Measurements from ENCODE around the gene SRBD1. TPM values are rescaled to one million over a fixed set of nuclear protein-coding genes. Genes with fewer than 3 reads are reported as not detected.

SRBD1 gene
- total RNA-seq, 1 donor from 2014 or later = 24.4 TPM

DNA sequence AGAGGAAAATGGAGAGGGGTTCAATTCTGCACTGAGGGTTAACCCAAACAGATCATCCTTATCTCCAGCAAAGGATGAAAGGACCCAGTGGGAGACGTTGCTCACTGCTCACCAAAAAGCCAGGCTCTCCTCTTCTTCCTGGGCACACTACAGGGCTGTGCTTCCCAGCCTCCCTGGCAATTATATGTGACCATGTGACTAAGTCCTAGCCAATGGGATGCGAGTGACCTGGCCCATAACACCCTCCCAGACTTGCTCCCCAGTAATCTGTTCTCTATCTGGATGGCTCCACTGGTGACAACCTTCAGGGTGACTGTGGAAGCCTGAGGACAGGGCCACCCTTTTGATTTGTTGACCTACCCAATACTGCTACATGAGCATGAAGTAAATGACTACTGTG lies 29.5 kb upstream of the SRBD1 start:
- intact Hi-C loops (cut with micrococcal nuclease) = loop anchor here (10.0 kb wide), 1 partner anchor 724 kb away; no protein-coding TSS in a partner anchor

DNA sequence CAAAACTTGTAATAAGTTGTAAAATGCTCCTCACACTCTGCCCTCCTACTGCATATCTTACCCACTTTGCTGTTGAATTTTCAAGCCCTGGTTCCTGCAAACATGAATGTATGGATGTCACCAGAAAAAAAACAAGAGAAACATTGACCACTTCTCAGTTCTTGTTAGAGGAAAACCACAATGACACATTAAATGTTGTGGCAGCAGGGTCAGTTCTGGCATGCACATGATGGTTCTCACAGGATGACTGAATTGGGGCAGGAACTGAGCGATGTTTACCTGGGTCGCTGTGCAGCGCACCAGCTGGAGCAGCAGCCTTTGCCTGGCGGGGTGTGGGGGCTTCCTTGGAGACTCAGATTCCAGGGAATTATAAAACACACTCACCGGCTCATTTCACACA lies 26.4 kb upstream of the SRBD1 start:
- intact Hi-C loops (cut with micrococcal nuclease) = no loop called here

DNA sequence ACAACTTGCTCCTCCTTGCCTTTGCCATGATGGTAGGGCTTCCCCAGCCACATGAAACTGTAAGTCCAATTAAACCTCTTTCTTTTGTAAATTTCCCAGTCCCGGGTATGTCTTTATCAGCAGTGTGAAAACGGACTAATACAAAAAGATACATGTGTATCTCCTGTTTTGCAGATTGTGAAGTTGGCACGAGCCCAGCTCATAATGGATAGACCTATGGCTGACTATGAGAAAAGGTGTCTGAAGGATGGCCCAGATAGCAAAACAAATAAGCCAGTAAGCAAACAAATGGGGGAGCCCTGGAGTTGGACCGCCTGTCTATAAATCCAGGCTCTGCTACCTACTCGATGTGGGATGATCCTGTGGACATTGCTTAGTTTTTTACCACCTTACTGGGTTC lies 24.9 kb upstream of the SRBD1 start:
- intact Hi-C loops (cut with micrococcal nuclease) = no loop called here

DNA sequence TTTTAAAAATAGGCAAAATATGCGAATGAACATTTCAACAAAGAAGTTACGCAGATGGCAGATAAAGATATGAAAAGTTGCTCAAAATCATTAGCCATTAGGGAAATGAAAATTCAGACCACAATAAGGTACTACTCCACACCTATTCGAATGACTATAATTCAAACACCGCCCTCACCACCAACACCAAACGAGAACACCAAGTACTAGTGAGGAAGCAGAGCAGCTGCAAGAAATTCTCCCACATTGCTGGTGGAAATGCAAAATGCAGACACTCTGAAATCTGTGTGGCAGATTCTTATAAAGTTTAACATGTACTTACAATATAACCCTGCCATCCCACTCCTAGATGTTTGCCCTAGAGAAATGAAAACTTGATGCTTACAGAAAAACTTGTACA lies 23.2 kb upstream of the SRBD1 start:
- intact Hi-C loops (cut with micrococcal nuclease) = no loop called here

DNA sequence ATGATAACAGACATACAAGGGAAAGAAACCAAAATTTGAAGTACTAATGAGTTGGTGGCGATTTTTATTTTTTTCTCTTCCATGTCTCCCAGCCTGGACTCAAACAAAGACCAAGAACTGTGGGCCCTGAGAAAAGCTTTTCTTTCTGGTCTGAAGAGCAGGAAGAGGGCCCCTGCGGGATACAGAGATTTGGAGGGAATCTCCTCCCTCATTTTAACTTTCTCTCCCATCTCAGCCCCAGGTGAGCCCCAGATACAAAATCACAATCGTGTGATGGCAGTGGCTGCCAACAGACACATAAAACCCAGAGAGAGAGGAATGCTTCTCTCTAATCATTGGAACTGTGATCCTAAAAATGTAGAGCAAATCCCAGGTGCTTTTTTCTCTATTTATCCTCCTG lies 20.9 kb upstream of the SRBD1 start:
- intact Hi-C loops (cut with micrococcal nuclease) = no loop called here

DNA sequence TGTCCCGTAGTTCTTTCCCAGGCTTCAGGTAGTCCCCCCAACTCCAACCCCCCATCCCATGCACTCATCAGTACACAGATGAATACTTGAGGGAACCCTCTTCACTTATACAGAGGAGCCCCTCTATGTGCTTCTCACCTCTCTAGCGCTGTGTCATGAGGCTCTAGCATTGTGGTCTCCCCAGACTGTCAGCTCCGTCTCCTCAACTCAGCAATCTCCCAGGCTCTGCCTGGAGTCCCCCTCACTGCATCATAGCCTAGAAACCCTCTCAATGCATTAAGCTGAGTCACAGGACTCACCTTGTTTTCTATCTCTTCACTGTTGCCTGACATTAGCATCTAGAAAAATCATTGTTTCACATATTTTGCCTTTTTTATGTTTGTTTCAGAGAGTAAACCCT lies 20.3 kb upstream of the SRBD1 start:
- intact Hi-C loops (cut with micrococcal nuclease) = no loop called here

DNA sequence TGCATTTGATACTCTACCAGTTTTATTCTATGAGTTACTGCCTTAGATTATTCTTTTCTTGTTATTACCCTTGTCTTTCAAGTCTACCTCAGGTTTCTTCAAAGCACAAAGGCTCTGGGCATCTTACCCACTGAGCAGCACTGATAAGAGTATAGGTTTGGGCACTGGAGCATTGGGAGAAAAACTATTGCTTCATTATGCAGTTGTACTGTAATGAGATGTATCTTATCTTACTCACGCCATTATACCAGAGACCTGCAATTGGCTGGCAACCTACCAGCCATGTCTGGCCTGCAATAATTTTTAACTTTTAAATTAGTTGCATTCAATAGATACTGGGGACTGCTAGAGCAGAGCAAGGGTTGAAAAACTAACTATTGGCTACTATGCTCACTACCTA lies 18.9 kb upstream of the SRBD1 start:
- intact Hi-C loops (cut with micrococcal nuclease) = no loop called here

DNA sequence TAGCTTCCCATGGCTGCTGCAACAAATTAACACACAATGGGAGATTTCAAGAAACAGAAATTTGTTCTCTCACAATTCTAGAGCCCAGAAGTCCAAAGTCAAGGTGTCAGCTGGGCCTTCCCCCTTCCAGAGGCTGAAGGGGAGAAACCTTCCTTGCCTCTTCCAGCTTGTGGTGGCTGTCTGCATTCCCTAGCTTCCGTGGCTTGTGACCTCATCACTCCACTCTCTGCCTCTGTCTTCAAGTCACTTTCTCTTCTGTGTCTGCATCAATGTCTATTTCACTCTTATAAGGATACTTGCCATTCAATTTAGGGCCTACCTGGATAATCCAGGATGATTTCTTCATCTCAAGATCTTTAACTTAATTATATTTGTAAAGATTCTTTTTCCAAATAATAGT lies 16.8 kb upstream of the SRBD1 start:
- intact Hi-C loops (cut with micrococcal nuclease) = no loop called here

DNA sequence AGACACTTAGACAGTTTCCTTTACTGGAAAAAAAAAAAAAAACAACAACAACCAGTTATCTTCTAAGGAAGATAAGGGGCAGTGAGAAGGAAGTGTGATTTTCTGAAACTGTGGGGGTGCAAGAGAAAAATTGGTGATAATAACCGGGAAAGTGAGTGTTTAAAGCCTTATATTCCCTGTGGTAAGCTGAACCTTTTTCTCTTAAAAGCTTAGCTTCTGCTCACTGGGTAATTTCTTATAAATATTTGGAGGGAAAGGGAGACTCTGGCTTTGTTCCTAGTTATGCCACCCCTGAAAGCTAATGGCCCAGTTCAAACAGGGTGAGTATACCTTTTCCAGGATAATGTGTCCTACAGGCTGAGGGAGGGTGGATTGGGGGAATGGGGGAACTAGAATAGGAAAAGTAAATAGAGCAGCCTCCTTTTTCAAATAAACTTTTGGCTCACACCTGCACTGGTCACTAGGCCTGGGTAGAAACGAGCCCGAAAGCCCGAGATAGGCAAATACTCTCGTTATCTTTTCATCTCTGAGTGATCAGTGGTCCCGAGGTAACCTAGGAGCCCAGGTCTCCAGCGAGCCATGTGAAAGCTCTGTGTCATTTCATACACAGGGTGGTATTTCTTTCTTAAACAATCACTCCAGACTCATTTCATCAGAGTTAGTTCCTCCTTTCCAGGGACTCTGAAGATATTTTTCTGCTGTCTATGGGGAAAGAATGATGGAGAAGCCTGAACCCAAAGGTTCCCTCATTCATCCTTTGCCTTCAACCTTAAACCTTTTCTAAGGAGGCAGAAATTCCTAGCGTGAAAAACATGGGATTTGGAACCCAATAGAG lies 15.5 kb upstream of the SRBD1 start:
- intact Hi-C loops (cut with micrococcal nuclease) = no loop called here

DNA sequence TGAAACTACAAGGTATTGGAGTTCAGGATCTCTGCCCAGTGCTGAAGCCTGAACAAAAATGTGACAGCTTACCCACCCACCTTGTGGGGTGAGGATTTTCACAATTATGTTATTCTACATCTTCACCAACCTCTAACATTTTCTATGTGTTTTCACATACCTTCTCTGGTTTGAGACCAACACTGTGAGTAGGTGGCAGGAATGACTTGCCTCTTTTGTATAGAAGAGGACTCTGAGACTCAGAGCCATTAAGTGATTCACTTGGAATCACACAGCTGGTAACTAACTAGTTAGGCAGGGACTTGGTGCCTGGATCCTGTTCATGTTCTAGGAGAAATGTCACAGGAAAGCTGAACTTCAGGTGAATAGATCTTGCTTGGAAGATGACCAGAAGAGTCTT lies 14.8 kb upstream of the SRBD1 start:
- intact Hi-C loops (cut with micrococcal nuclease) = no loop called here

DNA sequence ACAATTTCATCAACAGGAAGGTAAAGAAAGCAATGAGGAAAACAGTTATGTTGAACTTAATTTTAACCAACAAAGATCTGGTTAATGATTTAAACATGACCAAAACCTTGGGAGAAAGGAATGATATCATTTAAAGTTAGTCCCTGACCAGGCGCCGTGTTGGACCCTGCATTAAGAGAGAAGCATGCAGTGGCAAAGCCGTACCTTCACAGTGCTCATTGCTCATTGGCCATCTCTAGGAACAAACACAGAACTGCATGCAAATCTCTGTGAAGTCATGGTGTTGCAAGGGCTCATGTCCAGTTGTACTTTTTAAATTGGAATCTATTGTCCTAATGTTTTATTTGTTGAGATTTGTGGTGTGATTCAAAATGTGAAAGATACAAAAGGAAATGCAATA lies 12.0 kb upstream of the SRBD1 start:
- intact Hi-C loops (cut with micrococcal nuclease) = no loop called here

DNA sequence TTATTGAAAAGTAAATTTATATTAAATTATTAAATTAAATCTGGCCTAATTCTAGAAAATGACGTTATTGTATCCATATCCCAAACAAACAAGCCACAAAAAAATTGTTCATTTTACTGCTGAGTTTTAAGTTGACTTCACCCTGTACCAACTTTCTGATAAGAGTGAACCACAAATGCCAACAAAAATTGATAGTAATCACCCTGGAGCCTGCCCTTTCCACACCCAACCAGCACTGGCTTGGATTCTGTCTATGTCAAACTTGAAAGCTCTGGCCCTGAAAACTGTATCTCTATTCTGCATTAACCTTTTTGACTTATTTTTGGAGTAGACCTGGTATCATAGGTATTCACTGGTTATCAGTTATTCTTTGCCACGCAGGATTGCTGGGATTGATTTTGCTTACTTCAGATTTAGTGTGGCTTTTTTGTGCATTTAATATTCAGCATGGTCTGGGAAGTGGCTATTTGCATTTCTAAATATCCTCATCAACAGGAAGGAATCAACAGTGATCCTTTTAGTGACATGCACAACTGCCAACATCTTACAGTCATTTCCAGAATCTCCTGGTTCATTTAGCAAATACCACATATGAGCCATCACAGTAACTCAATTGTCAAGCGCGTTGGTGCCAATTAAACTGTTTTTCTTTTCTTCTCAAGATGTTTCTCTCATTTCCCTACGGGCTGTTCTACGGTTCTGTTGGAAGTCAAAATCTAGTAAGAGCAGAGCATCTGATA lies 11.4 kb upstream of the SRBD1 start:
- intact Hi-C loops (cut with micrococcal nuclease) = no loop called here

DNA sequence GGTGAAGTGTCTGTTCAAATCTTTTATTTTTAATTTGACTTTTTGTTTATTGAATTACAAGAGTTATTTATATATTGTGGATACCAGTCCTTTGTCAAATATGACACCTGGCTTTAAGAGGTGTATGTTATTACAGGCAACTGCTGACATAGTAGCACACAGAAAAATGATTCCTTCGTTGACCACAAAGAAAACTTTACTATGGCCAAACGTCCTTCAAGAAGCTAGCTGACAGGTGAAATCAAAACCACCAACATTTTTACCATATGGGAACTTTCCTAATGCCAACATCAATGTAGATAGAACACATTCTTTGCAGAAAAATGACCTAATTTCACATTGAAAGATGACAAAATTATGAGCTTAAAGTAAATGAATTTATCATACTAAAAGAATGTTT lies 6.4 kb upstream of the SRBD1 start:
- intact Hi-C loops (cut with micrococcal nuclease) = no loop called here

DNA sequence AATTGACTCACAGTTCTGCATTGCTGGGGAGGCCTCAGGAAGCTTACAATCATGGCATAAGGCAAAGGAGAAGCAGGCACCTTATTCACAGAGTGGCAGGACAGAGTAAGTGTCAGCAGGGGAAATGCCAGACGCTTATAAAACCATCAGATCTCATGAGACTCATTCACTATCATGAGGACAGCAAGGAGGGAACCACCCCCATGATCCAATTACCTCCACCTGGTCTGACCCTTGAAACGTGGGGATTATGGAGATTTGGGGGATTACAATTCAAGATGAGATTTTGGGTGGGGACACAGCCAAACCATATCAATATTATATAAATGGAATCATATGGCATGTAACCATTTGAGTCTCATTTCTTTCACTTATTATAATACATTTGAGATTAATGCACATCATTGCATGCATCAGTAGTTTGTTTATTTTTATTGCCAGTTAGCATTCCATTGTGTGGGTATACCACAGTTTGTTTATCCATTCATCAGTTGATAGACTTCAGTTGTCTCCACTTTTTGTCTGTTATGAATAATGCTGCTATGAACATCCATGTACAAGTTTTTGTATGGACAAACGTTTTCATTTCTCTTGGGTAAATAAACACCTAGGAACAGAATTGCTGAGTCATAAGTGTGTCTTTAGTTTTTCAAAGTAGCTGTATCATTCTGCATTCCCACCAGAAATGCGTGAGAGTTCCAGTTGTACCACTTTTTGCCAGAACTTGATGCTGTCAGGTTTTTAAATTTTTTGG lies 5.8 kb upstream of the SRBD1 start:
- intact Hi-C loops (cut with micrococcal nuclease) = no loop called here

DNA sequence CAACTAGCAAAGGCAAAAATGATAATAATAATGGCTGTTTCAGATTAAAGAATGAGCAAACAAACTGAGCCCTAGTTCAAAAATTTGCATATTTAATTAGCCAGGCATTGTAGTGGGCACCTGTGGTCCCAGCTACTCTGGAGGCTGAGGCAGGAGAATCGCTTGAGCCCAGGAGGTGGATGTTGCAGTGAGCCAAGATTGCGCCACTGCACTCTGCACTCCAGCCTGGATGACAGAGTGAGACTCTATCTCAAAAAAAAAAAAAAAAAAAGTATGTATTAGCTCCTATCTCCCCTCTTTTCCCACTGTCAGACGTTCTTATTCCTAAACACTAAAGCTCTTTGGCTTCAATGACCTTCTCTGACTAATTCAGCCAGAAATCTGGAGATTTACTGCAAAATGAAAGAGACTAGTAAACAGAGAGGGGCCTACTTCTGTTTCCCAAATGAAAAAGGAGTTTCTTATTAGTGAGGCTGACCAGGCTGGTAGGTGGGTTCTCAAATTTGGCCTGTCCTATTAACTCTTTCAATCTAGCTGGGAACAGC lies 3.9 kb upstream of the SRBD1 start:
- intact Hi-C loops (cut with micrococcal nuclease) = loop anchor here (5.0 kb wide), 1 partner anchor 1448 kb away; the partner anchor contains the start of gene PPM1B

DNA sequence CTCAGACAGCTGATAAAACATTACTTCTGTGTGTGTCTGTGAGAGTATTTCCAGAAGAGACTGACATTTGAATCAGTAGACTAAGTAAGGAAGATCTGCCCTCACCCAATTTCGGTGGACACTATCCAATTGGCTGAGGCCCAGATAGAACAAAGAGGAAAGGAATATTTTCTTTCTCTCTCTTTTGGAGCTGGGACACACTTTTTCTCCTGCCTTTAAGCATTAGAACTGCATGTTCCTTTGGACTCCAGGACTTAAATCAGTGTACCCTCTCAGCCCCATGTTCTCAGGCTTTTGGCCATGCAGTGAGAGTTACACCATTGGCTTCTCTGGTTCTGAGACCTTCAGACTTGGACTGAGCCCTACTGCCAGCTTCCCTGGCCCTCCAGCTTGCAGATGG lies 3.3 kb upstream of the SRBD1 start:
- intact Hi-C loops (cut with micrococcal nuclease) = loop anchor here (5.0 kb wide), 1 partner anchor 1447 kb away; the partner anchor contains the start of gene PPM1B

DNA sequence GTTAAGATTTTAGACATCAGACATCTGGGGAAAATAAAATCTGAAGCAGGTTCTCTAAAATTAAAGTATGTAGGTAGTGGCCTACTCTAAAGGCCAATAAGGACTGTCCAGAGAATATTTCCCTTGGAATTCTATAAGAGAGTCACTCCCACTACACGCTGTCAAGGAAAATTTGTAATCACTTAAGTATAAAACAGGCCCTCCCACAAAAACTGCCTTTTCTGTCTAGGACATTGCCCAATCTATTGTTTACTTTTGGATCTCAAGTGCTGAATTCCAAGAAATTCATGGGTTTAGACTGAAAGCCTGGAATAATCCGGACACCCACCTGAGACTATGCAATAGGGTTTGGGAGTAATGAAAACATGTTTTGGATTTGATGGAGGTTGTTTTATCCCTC lies 1.7 kb upstream of the SRBD1 start:
- intact Hi-C loops (cut with micrococcal nuclease) = loop anchor here (5.0 kb wide), 1 partner anchor 1445 kb away; the partner anchor contains the start of gene PPM1B

DNA sequence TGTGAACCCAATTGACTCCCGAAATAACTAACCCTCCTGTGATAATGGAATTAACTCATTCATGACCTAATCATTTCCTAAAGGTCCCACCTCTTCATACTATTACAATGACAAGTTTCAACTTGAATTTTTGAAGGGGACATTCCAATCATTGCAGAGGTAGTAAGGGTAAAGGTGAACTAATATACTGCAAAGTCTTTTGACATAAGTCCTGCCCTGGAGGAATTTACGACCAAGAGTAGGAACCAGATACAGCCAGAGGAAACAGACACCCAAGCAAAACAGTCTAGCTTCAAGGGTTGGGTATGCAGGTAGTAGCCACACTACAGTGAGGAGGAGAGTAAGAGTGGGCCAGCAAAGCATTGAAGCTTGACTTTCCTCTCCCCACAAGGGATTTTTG lies 1.2 kb upstream of the SRBD1 start:
- intact Hi-C loops (cut with micrococcal nuclease) = loop anchor here (5.0 kb wide), 1 partner anchor 1445 kb away; the partner anchor contains the start of gene PPM1B

DNA sequence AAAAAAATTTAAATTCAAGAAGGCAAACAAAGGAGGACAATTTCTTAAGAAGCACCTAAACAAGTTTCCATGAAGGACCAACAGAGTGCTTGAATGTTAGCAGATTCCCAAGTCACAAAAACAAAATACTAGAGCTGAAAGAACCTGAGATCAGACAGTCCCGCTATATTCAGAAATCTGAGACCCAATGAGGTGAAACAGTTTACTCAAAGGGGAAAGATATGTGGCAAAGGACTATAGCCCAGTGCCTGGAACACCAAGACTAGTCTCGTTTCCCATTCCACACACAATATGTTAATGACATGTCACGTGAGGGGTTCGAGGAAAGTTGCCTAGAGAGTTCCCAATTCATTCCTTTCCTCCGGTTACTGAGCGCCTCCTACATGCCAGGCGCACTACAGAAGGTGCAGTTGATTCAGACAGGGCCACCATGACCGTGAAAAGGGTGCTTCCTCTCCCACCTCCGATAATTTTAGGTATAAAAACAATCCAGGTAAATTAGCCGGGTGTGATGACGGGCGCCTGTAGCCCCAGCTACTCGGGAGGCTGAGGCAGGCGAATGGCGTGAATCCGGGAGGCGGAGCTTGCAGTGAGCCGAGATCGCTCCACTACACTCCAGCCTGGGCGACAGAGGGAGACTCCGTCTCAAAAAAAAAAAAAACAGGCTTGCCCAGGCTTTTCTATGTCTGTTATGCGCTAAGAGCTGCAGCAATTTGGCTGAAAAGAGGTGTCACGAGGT lies 617 bp downstream of the SRBD1 start:
- intact Hi-C loops (cut with micrococcal nuclease) = loop anchor here (1.0 to 5.0 kb wide), 4 partner anchors 26 to 1443 kb away; partner anchors contain the start of genes PPM1B and PRKCE

DNA sequence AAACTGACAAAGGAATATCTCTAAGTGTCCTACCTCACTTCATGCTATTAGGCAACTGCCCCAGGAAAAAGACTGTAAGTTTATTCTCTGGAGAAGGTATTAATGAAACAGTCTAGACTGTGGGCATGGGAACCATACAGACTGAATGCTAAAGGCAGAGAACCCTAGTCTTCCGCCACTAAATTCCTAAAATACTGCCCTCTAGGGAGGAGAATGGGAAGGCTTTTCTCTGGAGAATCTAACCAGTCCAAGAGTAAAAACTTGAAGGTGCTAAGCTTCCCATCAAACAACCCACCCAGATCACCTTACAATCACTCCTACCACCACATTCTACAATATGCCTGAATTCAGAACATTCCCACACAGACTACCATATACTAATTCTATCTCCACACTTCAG lies 3.4 kb downstream of the SRBD1 start:
- intact Hi-C loops (cut with micrococcal nuclease) = no loop called here

DNA sequence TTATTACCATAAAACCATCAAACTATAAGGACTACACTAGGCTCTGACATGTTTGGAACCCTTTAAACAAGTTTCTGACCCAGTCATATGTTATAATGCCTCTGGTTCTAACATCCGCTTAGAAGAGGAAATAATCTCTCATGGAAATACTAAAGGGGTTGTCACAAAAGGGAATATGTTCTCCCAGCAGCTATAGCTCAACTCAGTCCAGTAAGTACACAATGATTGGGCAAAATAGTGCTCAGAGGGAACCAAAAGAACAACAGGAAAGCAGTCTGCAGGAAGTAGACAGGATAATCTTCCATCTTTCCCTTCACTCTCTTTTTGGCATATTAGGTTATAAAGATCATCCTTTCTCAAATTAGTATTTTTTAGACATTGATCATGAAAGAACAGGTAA lies 4.3 kb downstream of the SRBD1 start:
- intact Hi-C loops (cut with micrococcal nuclease) = no loop called here
